Neutrophil (primary cell): ENCODE data around the gene SORCS2.

Experiments used
- H3K27ac ChIP-seq: fragments of 200-600 bp; sonication (generic); 2 replicates; pipeline ENCODE4 v1.5.1; 2016; ENCODE audit warnings: mild to moderate bottlenecking, moderate library complexity
- H3K27me3 ChIP-seq: fragments of 200-600 bp; sonication (generic); 2 replicates; pipeline ENCODE4 v1.6.0; 2016; ENCODE audit warnings: mild to moderate bottlenecking
- H3K36me3 ChIP-seq: fragments of 200-600 bp; sonication (generic); 2 replicates; pipeline ENCODE4 v1.5.1; 2017
- H3K4me1 ChIP-seq, 2 experiments: fragments of 200-600 bp in 1 of 2; sonication (generic) in 1 of 2; 1 replicate in 1 of 2; 2 replicates in 1 of 2; pipeline versions ENCODE4 v1.5.1 to v1.6.1; 2013 to 2016; ENCODE audit warnings: low read depth in 1 of 2, low read length in 1 of 2, mild to moderate bottlenecking in 1 of 2, moderate library complexity in 1 of 2; ENCODE audit not compliant: control insufficient read depth in 1 of 2, insufficient read depth in 1 of 2
- H3K4me3 ChIP-seq, 2 experiments: fragments of 200-600 bp in 1 of 2; sonication (generic) in 1 of 2; 1 replicate in 1 of 2; 2 replicates in 1 of 2; pipeline ENCODE4 v1.5.1; 2013 to 2016; ENCODE audit warnings: low read depth in 1 of 2, low read length in 1 of 2, mild to moderate bottlenecking in 1 of 2, moderate library complexity in 1 of 2
- H3K9me3 ChIP-seq: fragments of 200-600 bp; sonication (generic); 2 replicates; pipeline ENCODE4 v1.5.1; 2016
- TF ChIP-seq, protein P1 (sequence below): fragments of 200-600 bp; sonication (generic); IDR thresholded peaks from 2 replicates; pipeline ENCODE4 v1.5.1; 2016; ENCODE audit warnings: antibody characterized with exemption

SORCS2 gene

GRCh38 chr4:7735961-7736360, 543.6 kb downstream of the SORCS2 start:
- Histone ChIP-seq H3K9me3 (no peaks in the 10 kb centered on the region), H3K4me3 (no peak overlapping the region), H3K27ac (no peak overlapping the region), H3K4me1 (no peaks in the 10 kb centered on the region), H3K27me3 (no peaks in the 10 kb centered on the region), H3K36me3 (no peaks in the 10 kb centered on the region)
- TF ChIP-seq, protein P1, sequence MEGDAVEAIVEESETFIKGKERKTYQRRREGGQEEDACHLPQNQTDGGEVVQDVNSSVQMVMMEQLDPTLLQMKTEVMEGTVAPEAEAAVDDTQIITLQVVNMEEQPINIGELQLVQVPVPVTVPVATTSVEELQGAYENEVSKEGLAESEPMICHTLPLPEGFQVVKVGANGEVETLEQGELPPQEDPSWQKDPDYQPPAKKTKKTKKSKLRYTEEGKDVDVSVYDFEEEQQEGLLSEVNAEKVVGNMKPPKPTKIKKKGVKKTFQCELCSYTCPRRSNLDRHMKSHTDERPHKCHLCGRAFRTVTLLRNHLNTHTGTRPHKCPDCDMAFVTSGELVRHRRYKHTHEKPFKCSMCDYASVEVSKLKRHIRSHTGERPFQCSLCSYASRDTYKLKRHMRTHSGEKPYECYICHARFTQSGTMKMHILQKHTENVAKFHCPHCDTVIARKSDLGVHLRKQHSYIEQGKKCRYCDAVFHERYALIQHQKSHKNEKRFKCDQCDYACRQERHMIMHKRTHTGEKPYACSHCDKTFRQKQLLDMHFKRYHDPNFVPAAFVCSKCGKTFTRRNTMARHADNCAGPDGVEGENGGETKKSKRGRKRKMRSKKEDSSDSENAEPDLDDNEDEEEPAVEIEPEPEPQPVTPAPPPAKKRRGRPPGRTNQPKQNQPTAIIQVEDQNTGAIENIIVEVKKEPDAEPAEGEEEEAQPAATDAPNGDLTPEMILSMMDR, result no peak

DNA sequence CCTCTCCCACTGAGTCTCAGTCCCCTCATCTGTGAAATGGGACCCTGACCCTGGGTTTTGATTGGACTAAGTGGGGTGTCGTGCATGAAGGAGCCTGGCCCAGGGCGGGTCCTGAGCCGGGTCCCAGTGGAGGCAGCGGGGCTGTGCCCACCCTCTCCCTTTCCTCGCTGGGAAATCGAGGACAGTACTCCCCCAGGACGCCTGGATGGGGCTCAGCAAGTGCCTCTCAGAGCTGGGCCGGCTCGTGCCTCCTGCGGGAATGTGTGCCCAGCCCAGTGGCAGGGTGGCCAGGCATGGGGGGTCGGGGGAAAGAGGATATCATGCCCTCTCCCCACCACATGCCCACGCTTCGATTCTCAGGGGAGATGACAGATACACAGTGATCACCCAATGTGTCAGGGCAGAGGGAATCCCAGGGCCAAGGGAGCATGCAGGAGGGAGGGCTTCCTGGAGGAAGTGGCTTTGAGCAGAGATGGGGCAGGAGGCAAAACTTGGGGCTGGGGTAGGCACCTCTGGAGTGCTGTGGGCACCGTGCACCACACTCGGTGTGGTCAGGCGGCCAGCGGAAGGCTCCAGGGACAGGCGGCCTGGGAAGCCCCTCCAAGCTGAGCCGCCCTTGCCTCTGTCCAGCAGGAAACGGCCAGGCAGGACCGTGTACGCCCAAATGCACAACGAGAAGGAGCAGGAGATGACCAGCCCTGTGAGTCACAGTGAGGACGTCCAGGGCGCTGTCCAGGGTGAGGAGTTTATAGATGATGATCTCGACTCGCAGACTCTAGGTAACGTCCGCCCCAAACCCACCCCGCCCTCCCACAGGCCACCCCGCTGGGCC, 544.3 kb downstream of the SORCS2 start:
- no peaks in the 10 kb centered on the region for H3K27me3 ChIP-seq
- H3K4me3 ChIP-seq, result no peak overlapping the region
- H3K27ac ChIP-seq, result no peak overlapping the region
- H3K36me3 ChIP-seq, result no peaks in the 10 kb centered on the region
- no peaks in the 10 kb centered on the region for H3K9me3 ChIP-seq
- TF ChIP-seq, protein P1, result no peak
- H3K4me1 ChIP-seq, result no peaks in the 10 kb centered on the region

DNA sequence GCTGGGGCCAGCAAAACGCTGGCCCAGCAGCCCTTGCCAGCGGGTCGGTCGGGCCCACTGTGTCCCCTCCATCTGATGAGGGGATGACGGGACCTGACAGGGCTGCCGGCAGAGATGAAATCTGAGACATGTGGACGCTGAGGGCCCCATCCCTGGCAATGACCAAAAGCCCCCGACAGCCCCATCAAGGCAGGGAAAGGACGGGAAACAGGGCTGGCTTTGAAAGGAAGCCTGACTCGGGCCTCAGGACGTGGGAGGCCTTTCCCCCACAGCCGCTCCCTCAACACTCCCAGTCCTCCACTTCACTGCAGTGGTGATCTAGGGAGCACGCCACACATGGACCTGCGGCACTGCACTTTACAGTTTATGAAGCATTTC, 544.9 kb downstream of the SORCS2 start:
- Histone ChIP-seq H3K9me3 (no peaks in the 10 kb centered on the region), H3K4me1 (no peaks in the 10 kb centered on the region), H3K36me3 (no peaks in the 10 kb centered on the region), H3K27ac (no peak overlapping the region), H3K27me3 (no peaks in the 10 kb centered on the region), H3K4me3 (no peak overlapping the region)
- TF ChIP-seq, protein P1, result no peak

DNA sequence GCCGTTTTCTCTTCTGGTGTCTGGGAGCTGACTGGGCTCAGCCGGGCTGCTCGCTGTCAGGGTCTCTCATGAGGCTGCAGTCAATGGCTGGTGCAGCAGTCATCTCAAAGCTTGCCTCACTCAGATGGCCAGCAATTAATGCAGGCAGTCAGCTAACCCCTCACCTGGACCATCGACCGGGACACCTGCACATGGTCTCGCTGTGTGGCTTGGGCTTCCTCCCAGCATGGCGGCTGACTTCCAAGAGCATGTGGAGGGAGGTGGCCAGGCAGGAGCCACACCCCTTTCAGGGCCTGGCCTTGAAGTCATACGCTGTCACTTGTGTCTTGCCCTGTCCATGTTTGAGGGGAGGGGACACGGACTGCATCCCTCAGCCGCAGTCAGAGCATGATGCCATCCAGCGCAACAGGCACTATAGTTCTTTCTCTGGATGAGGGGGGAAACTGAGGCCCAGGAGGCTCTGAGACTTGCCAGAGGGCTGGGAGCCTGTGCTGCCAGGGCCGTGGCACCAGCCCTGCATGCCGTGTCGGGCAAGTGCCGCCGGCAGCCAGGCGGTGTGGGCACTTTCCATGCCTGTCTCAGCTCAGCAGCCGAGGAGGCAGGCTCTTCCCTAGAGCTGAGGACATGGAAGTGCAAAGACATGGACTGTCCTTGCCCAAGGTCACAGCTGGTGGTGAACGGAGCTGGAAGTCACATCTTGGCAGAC, 545.6 kb downstream of the SORCS2 start:
- TF ChIP-seq, protein P1, result no peak
- Histone ChIP-seq H3K27me3 (no peaks in the 10 kb centered on the region), H3K4me3 (no peak overlapping the region), H3K36me3 (no peaks in the 10 kb centered on the region), H3K4me1 (no peaks in the 10 kb centered on the region), H3K9me3 (no peaks in the 10 kb centered on the region), H3K27ac (no peak overlapping the region)

DNA sequence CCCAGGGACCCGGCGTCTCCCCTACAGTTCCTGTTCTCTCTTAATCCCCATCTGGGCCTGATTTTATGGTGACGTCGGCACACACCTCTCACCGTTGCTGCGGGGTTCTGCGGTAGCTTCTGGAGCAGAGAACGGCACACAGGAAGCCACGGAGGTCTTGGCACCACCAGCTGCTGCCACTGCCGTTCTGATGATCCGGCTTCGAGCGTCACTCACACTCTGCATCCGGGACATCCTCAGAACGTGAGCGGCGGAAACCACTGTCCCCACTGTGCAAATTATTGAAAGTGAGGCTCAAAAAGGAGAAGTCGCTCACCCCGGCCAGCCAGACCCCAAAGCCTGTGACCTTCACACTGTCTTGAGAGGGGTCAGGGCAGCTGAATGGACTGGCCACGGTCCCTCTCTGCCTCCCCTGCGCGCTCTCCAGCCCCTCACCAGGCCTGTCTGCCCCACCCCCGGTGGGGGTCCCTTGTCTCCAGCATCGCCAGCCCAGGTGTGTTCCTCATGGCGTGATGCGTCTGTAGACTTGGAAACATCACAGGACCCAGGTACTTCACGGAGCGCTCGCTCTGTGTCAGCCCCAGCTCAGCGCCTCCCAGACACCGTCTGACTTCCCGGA, 546.2 kb downstream of the SORCS2 start:
- TF ChIP-seq, protein P1, result no peak
- no peaks in the 10 kb centered on the region for H3K27me3 ChIP-seq
- no peak overlapping the region for H3K27ac ChIP-seq
- no peak overlapping the region for H3K4me3 ChIP-seq
- H3K36me3 ChIP-seq, result no peaks in the 10 kb centered on the region
- no peaks in the 10 kb centered on the region for H3K9me3 ChIP-seq
- no peaks in the 10 kb centered on the region for H3K4me1 ChIP-seq
